ENCODE measurements around the gene P2RY6. TPM values are rescaled to one million over a fixed set of nuclear protein-coding genes. Genes with fewer than 3 reads are reported as not detected.
A peak's percentile ranks its signal among the peaks of the same experiment; 100 is the strongest.

The P2RY6 gene
- total RNA-seq, 1 donor from 2014 or later, result 0.13 TPM

DNA sequence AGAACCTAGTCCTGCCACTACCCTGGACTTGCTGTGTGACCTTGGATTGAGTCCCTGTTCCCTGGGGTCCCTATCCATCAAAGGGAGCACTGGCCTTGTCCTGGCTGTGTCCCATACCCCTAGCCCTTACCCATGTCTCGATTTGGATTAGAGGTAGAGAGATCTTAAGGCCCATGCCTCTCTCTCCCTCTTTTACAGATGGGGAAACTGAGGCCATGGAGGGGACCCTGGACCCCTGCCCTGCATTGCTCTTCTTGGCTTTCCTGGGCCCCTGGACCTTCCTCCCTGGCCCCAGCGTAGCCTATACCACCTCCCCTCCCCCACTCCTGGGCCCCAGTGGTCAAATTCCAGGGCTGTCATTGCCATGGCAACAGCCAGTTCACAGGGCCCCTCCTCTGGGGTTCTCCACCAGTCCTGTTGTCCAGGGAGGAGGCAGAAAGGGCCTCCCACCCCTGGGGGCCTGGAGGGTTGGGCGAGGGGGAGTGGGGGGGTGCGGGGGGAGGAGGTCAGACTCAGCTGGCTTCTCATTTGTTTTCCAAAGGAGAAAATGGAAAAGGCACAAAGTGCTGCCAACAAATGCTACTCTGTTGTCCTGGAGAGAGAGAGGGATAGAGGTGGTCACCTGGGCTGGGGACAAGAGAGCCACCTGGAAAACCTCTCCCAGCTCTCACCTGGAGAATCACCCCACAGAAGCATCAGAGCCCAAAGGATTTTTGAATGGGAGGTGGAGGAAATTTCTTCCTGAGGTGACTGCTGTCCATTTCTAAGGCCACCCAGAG is 59.2 kb downstream of the P2RY6 start:
- DNase-seq (ENCODE audit: low read depth, low spot score), result no peak

- no peak for DNase-seq (ENCODE audit: low read depth, low spot score)
Measured at GRCh38 chr11:73333173-73333572, 61.0 kb downstream of the P2RY6 start.

DNA sequence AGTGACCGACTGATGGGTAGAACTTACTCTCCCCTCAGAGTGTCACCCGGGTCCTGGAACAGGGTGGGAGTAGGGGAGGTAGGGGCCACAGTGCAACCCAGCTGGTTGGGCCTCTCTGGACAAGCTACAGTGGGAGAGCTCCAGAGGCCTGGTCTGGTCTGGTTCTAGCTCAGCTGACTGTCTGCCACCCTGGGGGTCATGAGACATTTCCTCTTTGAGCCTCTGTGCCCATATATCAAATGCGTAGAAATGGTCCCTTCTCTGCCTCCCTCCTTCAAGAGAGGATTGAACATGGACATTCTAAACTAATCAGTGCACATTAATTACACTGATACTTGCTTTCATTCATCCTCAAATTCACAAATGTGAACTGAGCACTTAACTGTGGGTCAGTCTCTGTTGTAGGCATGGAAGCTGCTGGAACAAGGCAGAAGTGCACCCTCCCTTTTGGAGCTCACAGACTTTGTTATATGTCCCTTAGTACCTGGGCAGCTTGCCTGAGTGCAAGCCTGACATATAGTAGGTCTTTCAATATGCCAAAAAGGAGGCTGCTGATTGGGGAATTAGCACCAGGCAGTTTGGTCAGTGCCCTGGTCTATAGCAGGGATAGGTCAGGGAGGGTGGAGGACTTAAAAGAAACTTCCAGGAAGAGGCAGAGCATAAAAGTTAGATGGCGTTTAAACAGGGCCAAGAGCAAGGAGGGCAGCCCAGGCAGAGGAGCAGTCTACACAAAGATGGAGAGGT is 61.7 kb downstream of the P2RY6 start:
- DNase-seq (ENCODE audit: low read depth, low spot score), result no peak

- peak; percentile 64 for DNase-seq (ENCODE audit: low read depth, low spot score)
Measured at GRCh38 chr11:73334384-73335203, 62.5 kb downstream of the P2RY6 start.

GRCh38 chr11:73335204-73335923 is 63.2 kb downstream of the P2RY6 start:
- no peak for DNase-seq (ENCODE audit: low read depth, low spot score)

DNA sequence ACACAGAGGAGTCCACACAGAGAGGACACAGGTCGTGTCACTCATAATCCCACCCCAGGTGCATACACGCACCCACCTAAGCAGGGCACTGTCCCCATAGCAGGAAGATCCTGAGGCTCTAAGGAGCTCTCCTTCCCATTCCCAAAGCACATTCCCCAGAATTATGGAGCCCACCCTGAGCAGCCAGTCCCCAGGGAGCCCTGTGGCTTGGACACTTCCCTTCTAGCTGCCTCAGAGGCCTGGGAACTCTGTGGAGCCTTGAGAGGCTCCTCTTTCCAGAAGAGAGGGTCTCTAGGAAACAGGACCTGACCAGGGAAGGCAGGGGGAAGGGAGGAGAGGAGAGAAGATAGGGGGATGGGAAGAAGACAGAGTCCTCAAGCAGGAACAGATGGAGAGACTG is 65.7 kb downstream of the P2RY6 start:
- no peak for DNase-seq (ENCODE audit: low read depth, low spot score)

- no peak for DNase-seq (ENCODE audit: low read depth, low spot score)
Measured at GRCh38 chr11:73338279-73338678, 66.1 kb downstream of the P2RY6 start.

DNA sequence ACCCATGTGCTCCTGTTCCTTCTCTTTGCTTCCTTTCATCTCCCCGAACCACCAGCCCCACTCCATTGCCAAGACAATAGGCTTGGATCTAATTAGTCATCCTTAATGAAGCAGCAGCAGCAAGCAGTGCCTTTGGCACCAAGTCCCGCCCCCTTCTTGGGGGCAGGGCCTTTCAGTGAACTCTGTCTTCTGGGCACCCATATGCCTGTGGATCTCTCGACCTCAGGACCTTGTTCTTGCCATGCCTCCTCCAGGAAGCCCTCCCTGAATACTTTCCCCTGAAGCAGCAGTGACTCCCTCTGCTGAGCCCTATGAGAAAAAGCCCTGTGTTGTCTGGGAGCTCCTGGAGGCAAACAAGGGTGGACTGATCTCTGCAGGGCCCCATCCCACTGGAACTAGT is 68.0 kb downstream of the P2RY6 start:
- no peak for DNase-seq (ENCODE audit: low read depth, low spot score)

GRCh38 chr11:73342633-73343032 is 70.5 kb downstream of the P2RY6 start:
- no peak for DNase-seq (ENCODE audit: low read depth, low spot score)

DNA sequence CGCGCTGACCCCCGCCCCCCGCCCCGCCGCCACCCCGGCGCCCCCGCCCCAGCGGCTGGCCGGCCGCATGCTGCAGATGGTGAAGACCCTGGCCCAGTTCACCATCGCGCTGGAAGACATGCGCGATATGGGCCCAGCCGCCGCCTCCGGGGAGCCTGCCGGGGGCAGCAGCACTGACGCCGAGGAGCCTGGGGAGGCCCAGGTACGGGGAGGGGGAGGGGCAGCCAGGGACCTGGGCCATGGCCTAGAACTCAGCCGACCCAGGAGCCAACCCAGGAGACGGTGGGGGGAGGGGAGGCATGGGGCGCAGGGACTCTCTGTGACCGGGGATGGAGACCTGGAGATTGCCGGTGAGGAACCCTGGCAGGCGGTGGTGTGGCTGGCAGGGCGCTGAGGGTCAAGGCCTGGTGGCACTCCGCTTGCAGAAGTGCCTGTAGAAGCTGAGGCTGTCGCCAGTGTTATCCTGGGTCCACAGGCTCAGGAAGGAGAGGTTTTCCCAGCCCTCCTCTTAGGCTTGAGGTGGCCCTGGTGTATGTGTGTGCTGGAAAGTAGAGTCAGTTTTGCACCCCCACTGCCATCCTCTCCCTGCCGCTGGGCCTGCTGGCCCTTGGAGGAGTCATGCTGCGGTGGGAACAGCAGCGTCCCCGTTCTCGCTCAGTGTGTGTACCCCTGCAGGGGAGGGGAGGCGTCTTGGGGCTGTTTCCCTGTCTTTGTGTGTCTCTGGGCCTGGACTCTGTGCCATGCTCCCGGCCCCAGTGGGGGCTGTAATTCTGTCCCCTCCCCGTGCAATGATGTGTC is 71.1 kb downstream of the P2RY6 start:
- no peak for DNase-seq (ENCODE audit: low read depth, low spot score)

- DNase-seq (ENCODE audit: low read depth, low spot score), result no peak
Measured at GRCh38 chr11:73344191-73344607, 72.1 kb downstream of the P2RY6 start.

- DNase-seq (ENCODE audit: low read depth, low spot score), result no peak
Measured at GRCh38 chr11:73345481-73346160, 73.5 kb downstream of the P2RY6 start.

DNA sequence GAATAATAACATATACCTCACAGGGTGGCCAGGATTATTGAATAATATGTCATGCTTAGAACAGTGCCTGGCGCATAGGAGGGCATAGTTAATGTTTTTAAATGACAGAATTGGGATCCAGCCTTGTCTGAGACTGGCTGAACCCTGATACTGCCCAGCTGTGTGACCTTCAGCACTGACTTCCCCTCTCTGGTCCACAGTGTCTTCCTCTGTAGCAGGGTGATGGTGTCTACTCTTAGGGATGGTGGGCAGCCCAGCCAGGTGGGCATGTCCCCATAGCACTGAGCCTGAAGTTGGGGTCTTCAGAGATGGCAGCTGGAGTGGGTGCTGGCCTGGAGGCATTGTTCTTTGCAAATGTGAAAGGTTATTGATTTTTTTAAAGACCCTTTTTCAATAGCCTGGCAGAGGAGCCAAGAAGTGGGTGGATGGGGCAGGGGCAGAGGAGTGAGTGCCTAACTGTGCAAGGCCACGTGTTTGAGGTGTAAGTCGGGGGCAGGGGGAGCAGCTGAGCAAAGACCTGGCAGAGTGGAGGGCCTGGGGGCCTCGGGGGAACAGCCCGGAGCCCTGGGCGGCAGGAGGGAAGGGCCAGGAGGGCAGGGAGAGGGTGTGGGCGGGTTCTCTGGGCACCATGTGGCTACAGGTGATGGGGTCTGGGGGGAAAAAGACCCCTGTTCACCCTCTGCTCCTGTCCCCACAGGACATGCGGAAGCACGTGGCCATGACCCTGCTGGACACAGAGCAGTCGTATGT is 74.2 kb downstream of the P2RY6 start:
- DNase-seq (ENCODE audit: low read depth, low spot score), result no peak

GRCh38 chr11:73347067-73347466 is 74.9 kb downstream of the P2RY6 start:
- no peak for DNase-seq (ENCODE audit: low read depth, low spot score)

Other genes with a start within 250 kb of the P2RY6 start
- 14.9 and 20.2 TPM in 2 replicates for gene FCHSD2, start 130.0 kb upstream of the P2RY6 start, total RNA-seq
- 2.3 and 6.3 TPM in 2 replicates for gene P2RY2, start 54.1 kb upstream of the P2RY6 start, total RNA-seq
- gene ARHGEF17, start 35.9 kb downstream of the P2RY6 start, total RNA-seq, result 13.0 and 24.2 TPM in 2 replicates
- 6.8 and 8.6 TPM in 2 replicates for gene RELT, start 104.1 kb downstream of the P2RY6 start, total RNA-seq

Measured in pulmonary artery endothelial cell (primary cell).